Cerebellar nuclear complex (tissue), 1 donor: ENCODE results near the gene RGS7.
"Not testable (repeated sequence)": the region's sequence is repeated elsewhere in the genome, so short reads cannot be mapped to it uniquely, and the experiment has no call there.

ENCODE experiments used
- DNase-seq, 2 experiments: peaks; one replicate each; lab custom pipeline; 2025; lab: John Stamatoyannopoulos, UW

Gene RGS7

DNA sequence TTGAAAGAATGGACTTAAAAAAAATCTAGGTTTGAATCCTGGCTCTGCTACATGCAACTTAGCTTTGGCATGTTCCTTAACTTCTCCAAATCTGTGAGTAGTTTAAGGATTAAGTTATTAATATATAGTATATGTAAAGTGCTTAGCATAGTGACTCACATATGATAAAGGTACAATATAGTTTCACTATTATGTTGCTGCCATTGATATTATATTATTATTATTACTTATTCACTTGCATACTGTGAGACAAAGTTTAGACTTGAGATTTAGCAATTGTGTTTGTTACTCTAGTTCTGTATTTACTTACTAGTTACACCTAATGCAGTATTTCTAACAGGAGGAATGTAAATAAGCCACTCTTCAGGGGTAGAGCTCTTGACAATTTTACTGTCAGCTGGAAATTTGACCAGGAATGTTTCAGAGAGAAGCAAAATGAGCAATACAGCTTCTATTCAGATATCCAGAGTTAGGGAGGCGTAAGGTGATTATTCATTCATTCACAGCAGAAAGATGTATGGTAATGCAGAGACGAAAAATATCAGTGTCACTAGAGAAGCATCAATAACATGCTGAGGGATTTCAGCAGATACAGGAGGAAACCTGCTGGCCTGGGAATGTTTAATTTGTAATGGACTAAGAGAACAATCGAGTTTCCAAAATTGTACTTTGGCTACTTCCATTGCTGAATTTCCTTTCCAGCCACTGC is 25.5 kb downstream of the RGS7 start:
- no peak for DNase-seq

DNA sequence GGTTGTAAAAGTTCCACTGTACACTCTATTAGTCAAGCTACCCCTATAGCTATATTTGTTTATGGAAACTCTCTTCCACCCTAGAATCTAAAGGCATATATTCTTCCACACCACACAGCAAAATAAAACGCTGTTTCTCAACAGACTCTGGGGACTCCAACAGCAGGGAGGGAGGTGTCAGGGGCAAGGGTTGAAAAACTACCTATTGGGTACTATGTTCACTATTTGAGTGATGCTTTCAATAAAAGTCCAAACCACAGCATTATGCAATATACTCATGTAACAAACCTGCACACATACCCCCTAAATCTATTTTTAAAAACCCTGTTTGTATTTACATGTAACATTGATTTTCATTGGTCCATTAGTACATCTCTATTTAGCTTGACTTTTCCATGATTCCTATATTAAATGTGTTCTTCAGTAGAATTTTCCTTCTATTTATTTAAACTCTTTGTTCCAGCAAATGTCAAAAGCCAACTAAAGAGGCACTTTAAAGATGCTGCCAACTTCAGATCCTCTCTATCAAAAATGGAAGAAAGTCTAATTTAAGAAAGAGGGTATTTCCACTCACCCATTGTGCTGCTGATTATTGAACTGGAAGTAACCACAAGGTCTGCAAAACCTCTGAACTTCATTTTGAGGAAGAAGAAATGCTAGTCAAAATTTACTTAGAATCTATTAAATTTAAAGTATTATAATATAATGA is 26.2 kb downstream of the RGS7 start:
- no peak for DNase-seq

DNA sequence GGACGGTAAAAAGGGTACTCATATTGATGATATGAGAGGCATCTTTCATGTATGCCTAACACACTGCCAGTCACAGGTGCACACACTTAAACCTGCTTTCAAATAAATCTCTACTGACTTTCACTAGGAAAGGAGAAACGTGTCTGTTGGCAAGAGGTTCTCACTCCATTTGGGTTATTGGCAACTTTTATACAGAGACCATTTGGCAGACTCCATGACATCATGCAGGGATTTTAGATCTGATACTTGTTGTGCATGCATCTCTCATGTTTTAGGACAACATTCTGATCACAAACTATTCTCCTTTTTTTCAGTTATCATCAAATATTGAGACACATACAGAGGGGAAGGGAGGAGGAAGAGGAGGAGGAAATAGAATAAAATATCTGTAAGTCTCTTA is 31.5 kb downstream of the RGS7 start:
- peak; percentile 40 to 79 for DNase-seq

DNA sequence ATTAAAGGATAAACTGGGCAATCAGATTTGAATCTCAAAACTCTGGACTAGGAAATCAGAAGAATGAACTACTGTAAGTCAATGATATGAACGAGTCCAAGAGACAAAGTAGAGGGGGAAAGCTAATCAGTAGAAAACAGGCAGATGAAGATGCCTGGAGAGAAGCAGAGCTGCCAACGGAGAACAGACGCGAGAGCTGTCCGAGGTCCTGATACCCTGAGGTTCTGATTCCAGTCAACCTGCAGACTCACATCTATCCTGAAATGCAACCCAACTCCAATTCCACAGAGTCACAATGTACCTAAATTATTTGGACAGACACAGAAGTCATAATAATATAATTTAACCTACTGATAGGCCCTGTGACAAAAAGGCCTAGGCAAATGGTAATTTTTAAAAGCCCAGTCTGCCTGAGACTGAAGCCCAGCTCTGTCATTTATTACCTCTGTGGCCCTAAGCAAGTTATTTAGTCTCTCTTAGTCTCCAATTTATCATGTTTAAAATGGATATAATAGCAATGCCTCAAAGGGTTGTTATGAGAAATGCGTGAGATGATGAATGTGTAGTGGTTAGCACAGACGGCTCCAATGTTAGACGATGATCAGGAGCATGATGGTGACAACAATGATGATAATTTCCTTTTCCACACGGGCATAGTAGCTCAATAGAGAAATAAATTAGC is 33.4 kb downstream of the RGS7 start:
- no peak for DNase-seq

DNA sequence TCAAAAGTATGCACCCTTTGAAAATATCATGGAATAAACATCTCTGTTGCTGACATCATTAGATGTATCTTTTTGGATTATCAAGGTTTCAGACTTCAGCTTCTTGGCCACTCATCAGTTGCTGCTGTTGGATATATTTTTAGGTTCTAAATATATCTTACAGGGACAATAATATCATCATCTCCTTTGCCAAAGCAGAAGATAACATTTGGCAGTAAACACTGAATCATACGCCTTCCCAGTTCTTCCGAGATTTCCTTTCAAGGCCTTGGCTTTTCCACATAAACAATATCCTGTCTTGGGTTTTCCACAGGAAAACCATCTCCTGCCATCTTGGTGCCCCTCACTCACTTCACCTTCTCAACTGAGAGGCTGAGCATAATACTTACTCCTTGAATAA is 39.3 kb downstream of the RGS7 start:
- DNase-seq: no peak

DNA sequence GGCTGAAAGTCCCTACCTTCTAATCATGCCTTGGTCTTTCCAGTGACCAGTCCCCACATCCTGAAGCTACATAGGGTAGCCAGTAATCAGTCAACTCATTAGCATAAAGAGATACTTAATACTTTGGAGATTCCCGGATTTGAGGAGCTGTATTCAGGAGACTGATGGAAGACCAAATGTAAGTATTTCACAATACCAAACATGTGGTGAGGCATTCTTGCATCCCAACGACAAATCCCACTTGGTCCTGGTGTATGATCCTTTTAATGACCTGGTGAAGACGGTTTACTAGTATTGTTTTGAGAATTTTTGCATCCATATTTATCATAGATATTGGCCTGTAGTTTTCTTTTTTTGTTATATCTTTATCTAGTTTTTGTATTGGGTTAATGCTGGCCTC is 40.6 kb downstream of the RGS7 start:
- no peak for DNase-seq

DNA sequence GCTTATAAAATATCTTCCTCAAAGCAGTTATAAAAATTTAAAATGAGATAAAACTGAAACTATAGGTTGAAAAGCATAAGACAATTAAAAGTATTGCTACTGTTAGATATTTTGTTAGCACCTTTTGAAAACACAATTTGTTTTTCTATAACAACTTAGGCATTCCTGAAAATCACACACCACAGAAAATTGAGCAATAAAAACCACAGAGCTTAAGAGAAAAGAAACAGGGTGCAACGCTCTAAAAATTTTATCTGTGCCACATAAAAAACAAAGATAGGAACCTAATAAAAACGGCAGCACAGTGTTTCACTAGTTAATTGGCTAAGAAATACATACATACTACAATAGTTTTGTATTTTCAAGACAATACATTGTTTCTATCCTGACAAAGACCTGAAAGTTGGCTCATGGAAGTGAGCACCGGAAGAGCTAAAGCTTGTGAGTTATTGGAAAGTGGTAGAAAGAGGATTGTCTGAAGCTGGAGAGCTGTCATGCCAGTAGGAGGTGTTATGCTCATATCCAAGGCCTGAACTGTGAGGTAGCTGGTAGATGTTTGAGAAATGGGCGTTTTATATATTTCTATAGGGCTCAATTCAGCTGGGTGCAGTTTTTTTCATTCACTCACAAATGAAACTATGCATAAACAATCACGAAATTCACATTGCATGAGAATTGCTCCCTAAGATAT is 45.8 kb downstream of the RGS7 start:
- DNase-seq: no peak

DNA sequence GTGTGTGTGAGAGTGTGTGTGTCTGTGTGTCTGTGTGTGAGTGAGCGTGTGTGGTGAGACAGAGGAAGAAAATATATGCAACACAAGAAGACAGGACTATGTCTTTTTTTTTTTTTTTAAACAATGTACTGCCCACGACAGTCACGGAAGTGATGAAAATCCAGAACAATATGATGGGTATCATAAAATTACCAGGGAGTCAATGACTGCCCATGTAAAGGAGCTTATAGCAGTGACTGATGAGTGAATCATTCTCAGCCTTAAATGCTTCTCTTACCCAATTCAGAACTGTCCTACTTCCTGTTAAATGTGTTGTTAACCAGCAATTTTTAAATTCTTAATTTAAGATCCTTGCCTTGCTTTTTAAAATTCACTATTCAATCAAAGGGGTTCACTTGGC is 46.6 kb downstream of the RGS7 start:
- no peak for DNase-seq

DNA sequence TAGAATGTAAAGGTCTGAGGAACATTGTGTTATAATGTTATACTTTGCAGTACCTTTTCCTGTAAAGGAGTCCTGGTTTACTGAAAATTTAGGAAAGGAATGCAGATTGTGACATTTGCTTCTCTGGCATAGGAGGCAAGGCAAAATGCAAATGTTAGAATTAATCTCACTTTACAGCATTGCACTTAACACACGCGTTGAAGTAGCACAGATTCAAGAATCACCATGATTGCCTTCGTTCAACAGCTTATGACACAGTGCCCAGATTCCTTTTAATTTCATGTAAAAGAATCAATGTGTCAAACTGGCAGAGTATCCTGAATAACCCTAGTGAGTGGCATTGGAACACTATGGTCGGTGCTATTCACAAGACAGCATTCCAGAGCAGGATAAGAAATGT is 47.4 kb downstream of the RGS7 start:
- no peak for DNase-seq

DNA sequence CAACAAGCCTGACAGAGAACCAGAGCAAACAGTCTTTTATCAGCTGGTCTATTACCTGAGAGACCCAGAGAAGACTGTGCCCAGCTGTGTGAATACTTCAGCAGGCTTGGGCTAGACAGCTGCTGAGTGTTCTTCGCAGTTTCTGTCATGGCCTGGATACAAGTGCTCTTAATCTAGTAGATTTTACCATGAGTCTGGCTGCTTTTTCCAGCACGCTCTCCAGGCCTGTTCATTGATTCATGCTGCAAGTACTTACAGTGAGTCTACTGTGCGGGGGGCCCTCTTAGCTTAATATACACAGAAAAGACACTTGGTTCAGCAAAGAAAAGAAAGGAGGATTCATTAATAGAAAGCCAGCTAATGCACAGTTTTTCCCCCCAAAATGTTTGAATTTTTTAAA is 48.5 kb downstream of the RGS7 start:
- no peak for DNase-seq

DNA sequence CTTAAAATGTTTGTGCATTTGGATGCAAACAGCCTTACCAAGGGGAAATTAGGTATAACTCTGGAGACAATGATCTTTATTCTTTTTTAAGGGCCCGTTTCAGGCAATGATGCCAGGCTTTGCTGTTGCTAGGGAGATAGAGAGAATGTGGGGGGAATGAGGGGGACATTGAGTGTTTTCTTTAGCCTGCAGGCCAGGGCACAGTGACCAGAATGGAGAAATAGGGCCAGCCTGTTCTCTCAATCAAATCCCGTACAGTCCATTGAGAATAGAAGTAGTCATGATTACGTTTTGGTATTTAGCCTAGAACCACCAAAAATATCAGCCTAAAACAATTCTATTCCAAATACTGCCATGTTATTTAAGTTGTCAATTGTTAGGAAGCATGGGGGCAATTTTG is 49.0 kb downstream of the RGS7 start:
- DNase-seq: no peak

DNA sequence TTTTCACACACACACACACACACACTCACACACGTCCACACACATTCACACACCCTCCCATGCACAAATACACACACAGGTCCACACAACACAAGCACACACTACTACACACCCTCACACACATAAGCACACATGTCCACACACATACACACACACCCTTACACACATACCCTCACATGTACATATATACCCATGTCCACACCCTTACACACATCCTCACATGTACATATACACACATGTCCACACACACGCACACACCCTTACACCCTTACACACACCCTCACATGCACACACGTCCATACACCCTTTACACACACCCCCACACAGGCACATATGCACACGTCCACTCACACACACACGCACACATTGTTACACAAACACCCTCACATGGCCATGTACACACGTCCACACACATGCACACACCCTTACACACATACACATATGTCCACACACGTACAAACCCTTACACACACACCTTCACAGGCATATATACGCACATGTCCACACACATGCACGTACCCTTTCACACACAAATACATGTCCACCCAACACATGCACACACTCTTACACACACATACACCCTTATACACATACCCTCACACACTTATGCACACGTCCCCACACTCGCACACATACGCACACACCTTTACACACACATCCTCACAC is 50.7 kb downstream of the RGS7 start:
- DNase-seq: no peak

DNA sequence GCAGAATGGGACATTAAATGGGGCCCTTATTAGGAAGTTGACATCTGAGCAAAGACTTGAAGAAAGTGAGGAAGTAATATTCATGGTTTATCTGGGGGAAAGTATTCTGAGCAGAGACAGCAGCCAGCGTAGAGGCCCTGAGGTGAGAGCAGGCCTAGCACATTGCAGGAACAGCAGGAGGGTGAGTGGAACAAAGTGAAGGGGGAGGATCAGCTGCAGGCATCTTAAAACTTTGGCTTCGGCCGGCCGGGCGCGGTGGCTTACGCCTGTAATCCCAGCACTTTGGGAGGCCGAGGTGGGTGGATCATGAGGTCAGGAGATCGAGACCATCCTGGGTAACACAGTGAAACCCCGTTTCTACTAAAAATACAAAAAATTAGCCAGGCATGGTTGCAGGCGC is 55.0 kb downstream of the RGS7 start:
- not testable (repeated sequence) for DNase-seq

DNA sequence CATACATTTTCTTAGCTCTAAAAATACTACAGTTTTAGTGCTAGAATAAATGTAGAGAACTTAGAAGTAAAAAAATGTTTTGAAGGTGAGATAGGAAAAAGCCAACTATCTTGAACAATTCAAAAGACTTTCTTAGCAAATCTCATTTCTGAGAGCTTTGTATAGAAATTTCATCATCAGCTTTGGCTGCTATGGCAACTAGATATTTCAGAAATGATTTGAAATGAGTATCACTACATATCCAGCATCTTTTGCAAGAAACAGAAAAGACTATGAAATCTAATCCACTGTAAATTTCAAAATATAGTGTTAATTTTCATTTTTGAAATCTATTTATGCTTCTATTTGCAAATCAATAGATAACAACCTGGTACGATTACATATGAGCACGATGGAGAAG is 57.7 kb downstream of the RGS7 start:
- DNase-seq: no peak

DNA sequence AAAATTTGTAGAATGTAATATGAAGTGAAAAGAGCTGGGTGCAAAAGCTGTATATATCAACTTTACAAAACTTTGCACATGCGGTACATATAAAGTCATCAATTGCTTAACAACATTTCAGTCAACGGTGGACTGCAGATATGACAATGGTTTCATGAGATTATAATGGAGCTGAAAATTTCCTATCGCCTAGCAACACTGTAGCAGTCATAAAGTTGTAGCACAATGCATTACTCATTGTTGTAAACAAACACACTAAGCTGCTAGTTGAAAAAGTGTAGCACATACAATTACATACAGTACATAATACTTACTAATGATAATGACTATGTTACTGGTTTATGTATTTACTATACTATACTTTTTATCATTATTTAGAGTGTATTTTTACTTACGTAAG is 64.0 kb downstream of the RGS7 start:
- DNase-seq: no peak

DNA sequence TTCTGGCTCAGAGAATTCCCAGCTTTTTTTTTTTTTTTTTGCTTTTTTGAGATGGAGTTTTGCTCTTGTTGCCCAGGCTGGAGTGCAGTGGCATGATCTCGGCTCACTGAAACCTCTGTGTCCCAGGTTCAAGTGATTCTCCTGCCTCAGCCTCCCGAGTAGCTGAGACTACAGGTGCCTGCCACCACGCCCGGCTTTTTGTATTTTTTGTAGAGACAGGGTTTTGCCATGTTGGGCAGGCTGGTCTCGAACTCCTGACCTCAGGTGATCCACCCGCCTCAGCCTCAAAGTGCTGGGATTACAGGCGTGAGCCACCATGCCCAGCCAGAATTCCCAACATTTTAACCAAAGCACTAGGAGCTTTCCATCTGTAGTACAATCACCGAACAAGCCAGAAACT is 65.5 kb downstream of the RGS7 start:
- not testable (repeated sequence) for DNase-seq

DNA sequence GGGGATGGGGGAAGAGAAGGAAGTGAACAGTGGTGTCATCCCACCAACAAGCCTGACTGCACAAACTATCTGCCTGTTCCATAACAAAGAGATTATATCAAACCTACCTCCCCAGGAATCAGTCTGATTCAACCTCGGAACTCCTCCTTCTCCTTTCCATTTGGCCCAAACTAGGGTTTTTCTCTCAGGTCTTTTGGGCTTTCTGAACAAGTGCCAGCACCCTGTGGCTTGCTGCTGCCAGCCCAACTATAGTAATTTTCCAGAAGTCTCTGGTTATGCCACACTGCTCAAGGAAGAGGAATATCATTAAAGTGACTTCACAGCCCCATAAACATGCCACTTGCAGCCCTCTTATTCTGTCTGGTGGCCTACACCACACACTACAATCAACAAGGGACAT is 70.5 kb downstream of the RGS7 start:
- DNase-seq: peak; percentile 18 to 29

DNA sequence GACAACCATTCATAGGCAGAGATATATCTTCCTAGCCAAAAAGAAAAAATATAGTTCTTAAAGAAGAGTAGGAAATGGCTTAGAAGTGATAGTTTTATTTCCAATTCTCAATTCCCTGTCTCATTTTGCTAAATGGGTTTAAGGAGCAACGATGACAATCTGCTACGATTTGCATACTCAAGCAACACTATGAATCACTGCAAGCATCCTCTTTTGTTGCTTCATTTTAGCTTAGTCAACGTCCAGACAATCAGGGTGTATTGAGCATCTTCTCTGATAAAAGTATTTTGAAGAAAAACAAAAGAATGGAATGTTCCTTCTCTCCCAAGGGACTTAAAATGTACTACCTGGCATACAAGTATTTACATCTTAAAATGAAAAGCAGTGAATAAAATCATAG is 80.6 kb downstream of the RGS7 start:
- no peak for DNase-seq

DNA sequence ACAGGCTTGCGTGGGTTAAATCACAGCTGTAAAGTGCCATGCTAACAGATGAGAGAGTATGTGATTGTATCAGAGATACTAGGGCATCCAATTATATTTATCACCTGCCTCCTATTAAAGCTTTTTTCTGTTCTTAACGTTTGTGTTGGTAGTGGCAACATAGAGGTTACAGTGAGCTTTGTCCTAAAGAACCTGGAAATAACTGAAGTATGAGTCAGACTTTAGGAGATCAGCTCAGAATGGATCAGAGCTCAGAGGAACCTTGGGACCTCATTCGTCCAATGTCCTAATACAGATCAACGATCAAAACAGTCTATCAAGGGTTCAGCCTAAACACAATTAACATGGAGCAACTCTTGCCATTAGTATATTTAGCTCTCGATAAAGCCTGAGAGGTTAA is 81.0 kb downstream of the RGS7 start:
- no peak for DNase-seq

DNA sequence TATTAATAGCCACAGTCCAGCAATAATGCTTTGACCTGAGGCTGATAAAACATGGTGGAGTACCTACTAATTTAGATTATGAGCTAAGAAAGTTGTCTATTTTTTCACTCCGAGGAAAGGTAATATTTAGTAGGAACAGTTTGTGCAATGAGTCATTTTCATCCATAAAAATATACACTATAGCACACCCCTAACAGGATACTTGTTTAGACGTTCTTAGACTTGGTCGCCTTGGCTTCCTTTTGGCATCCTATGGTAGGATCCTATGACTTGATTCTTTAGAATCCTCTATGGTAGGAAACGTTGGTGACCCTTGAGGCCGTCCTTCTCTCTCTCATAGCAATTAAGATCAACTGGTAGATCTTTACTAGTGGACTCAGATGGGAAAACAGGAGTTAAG is 81.8 kb downstream of the RGS7 start:
- no peak for DNase-seq

DNA sequence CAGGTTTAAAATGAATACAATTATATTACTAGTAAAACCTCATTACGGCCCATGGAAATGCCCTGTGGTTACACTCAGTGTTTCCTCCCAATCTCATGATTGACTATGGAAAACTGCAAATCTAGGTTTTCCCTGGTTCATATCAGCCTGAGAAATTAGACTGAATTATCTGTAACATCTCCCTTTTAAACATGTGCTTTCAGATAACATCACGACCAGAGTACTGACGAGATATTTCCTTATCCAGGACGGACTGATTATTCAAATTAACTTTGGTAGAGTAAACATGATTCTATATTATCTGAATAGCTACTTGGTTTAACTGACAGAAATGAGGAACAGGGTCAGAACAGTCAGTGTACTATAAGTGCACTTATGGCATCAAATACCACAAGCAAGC is 82.3 kb downstream of the RGS7 start:
- DNase-seq: no peak

DNA sequence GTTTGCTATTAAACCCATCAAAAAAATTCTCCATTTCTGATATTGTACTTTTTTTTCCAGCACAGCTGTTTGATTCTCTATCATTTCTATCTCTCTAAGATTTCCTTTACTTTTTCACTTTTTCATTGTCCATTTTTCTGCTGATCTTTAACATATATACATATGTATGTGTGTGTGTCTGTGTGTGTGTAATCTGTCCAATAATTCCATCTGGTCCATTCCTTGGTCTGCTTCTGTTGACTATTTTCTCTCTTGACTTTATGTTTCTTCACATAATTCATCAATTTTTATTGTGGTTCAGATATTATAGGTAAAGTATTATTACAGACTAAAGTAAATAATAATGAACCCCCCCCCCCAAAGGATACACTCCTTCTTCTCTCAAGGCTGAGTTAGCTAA is 84.2 kb downstream of the RGS7 start:
- no peak for DNase-seq
